HG02870 (cell line): ENCODE measurements around the gene PTPRN2.

Experiments used
- ATAC-seq: cut with Tn5 transposase; IDR thresholded peaks from one replicate; pipeline ENCODE4 v1.9.1; 2021; ENCODE audit warnings: mild to moderate bottlenecking, moderate library complexity; ENCODE audit not compliant: unreplicated experiment

PTPRN2 gene

DNA sequence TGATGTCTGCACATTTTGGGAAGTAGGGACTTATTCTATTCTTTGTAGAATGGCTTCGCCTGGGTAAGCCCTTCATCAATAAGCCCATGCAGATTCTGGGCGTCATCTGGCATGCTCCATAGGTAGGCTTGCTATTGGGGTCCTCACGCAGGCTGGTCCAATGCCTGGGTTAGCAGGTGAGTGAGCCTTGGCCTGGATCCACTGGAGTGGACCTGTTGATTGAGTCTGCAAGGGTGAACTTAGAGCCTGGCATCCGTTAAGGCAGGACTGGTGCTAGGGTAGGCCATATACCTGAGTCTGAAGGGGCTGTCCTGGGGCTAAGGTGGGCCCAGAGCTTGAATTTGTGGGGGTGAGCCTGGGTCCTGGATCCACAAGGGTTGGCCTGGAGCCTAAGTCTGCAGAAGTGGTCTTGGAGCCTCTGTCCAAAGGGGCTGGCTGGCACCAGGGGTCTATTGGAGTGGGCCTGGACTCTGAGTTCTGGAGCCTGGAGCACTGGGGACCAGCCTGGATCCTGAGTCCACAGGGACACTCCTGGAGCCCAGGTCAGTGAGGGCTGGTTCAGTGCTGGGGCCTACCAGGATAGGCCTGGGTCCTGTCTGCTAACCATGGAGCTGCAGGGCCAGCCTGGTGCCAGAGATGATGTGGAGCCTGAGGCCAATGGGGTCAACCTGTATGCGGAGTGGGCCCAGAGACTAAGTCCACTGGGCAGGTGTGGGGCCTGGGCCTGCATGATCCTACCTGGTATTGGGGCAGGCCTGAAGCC, 297.7 kb downstream of the PTPRN2 start:
- ATAC-seq, result no peak

DNA sequence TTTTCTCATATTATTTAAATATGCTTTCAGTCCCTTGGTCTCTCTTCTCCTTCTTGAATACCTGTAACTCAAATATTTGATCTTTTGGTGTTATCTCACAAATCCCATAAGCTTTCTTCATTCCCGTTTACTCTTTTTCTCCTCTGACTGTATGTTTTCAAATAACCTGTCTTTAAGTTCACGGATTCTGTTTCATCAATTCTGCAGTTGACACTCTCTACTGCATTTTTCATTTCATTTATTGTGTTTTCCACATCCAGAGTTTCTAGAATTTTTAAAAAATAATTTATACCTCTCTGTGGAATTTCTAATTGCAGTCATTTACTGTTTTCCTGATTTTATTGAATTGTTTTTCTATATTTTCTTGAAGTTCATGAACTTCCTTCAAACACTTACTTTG, 298.4 kb downstream of the PTPRN2 start:
- no peak for ATAC-seq

DNA sequence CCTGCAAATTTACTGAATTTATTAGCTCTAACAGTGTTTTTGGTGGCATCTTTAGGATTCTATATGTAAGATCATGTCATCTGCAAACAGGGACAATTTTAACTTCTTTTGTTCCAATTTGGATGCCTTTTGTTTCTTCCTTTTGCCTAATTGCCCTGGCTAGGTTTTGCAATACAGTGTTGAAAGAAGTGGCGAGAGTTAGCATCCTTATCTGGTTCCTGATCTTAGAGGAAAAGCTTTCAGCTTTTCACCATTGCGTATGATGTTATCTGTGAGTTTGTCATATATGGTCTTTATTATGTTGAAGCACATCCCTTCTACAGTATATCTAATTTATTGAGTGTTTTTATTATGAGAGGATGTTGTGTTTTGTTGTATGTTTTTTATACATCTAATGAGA, 301.4 kb downstream of the PTPRN2 start:
- no peak for ATAC-seq

DNA sequence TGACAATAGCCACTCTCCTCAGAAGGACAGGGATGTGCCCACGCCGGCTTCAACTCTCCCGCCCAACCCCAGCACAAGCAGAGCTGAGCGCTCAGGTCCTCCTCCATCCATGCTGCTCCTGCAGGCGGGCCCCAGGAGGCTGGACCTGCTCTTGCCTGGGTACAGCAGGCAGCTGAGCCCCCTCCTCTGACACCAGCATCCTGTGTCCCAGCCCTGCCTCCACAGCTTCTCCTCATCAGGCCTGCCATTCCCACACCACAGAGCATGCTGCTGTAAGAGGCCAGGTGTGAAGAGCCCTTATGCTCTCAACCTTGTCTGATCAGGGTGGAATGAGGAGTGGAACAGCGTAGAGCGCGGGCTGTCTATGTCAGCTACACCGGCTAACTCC, 302.2 kb downstream of the PTPRN2 start:
- no peak for ATAC-seq

DNA sequence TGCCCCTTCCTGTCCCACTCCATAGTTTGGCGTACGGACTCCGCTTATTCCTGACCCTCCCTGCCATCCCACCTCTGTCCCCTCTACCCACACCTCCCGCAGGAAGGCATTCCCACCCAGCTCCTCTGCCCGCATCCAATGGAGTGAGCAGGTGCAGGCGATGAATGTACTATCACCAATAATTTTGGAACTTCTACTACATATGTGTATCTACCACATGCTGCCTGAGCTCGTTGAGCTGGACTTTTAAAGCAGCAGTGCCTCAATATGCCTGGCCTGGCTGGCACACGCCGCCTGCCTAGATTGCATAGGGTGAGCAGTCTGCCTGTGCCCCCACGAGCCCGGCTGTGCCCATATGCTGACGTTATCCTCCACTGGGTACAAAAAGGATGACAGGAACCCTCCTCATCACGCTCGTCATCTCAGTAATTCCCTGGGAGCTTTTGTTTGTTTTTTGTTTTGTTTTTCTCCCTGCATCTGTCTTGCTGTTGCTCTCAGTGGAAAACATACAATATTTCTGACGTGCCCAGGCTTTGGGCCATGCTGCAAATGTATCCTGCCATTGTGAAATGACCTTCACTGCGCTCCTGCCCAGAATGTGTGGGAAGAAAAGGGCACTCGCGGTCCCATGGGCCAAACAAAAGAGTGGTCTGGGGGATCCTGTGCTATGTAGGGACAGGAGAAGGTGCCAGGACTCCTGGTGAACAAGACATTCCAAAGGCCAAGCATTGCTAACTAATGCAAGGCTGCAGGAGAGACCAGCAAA, 302.8 kb downstream of the PTPRN2 start:
- no peak for ATAC-seq

DNA sequence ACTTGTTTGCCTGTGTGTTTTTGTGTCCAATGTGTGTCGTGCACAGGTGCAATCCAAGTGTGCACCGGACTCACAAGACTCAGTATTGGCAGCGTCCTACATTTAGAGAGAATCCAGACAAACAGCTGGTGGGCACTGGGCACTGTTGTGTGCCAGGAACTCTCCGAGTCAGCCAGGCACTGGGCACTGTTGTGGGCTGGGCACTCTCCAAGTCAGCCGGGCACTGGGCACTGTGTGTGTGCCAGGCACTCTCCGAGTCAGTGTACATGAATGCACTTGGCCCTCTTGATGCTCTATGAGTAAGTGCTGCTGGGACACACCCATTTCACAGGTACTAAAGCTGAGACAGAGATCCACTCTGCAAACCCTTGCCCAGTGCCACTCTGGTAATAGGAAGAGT, 303.5 kb downstream of the PTPRN2 start:
- ATAC-seq, result no peak

DNA sequence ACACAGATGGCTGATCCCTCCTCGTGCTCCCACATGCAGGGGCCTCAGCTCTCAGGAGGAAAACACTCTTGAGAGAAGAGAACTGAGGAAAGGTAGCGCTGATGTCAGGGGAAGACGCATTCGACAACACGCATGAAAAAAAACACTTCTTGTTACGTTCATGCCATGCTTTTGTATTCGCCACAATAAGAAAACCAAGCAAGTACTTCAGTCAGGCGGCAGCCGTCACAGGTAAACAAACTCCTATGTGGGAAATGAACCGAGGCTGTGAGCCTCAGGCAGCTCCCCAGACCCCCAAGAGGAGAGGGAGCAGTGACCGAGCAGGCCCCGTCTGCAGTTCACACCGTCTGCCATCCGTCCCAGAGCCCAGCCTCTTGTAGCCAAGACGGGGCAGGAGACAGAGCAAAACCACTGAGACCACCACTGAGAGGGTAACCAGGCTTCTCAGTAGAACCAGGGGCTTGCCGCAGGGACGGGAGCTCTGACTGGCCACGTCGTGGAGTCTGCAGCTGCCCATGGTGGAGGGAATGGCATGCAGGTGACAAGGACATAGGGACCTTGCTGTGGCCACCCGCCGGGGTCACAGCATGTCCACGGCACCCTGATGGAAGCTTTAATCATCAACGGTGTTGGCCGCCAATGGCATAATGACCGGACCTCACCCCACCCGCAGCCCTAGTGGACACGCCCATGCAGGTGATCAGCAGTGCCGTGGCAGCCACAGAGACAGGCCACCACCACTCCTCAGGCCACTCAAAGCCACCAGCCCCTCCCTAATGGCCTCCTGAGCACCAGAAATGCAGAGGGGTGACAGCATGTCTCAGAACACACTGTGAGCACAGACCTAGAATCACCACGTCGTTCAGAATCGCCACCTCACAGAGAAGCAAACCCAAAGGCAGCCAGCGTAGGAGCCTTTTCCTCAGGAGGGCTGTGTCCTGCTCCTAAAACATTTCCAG, 304.3 kb downstream of the PTPRN2 start:
- ATAC-seq, result no peak

DNA sequence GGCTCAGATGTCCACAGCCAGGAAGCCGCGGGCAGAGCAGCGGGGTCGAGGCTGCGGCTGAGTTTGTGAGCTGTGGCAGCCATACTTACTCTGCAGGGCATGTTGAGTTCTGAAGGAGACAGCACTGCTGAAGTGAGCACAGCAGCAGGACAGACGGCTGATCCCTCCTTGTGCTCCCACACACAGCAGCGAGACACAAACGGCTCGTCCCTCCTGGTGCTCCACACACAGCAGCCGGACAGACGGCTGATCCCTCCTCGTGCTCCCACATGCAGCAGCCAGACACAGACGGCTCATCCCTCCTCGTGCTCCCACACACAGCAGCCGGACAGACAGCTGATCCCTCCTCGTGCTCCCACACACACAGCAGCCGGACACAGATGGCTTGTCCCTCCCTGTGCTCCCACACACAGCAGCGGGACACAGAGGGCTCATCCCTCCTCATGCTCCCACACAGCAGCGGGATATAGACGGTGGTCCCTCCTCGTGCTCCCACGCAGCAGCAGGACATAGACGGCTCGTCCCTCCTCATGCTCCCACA, 305.1 kb downstream of the PTPRN2 start:
- ATAC-seq, result no peak

DNA sequence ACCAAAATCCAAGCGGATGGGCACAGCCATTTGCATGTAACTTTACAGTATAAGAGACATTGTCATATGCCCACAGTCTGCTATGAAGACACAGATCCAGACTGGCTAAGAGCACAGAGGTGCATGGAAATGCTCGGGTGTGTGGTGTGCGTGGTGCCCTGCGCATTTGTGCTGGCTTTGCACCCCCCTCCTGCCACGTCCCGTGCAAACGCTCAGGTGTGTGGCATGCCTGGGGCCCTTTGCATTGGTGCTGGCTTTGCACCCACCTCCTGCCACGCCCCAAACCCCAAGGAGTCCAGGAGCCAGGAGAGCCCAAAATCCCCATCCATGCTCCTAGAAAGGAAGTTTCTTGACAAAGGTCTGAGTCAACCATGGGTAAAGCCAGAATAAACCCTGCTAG, 306.2 kb downstream of the PTPRN2 start:
- ATAC-seq, result no peak

DNA sequence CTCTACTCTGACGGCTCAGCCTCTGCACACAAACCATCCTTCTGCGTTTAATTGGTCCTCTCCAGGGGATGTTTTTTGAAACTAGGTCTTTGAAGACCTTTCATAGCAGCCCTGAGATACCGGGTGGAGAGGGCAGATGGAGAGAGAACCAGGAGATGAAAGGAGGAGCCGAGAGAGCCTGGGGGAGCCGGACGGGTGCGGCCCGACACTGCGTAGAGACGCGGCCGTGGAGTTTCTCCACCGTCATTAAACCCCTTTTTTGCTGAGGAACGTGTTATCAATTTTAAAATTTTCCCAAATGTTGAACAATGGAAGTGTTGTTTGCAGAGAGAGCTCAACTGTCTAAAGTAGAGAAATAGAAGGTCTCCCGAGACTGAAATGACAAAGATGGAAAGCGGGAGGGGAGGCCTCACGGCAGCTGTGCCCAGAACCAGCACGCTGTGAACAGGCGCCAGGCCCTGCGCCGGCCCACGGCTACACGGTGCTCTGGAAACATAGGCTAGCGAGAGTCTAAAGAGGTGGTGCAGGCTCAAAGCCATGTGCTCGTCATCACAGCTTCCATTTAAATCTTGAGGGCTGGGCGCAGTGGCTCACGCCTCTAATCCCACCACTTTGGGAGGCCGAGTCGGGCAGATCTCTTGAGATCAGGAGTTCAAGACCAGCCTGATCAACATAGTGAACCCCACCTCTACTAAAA, 307.0 kb downstream of the PTPRN2 start:
- ATAC-seq, result no peak

DNA sequence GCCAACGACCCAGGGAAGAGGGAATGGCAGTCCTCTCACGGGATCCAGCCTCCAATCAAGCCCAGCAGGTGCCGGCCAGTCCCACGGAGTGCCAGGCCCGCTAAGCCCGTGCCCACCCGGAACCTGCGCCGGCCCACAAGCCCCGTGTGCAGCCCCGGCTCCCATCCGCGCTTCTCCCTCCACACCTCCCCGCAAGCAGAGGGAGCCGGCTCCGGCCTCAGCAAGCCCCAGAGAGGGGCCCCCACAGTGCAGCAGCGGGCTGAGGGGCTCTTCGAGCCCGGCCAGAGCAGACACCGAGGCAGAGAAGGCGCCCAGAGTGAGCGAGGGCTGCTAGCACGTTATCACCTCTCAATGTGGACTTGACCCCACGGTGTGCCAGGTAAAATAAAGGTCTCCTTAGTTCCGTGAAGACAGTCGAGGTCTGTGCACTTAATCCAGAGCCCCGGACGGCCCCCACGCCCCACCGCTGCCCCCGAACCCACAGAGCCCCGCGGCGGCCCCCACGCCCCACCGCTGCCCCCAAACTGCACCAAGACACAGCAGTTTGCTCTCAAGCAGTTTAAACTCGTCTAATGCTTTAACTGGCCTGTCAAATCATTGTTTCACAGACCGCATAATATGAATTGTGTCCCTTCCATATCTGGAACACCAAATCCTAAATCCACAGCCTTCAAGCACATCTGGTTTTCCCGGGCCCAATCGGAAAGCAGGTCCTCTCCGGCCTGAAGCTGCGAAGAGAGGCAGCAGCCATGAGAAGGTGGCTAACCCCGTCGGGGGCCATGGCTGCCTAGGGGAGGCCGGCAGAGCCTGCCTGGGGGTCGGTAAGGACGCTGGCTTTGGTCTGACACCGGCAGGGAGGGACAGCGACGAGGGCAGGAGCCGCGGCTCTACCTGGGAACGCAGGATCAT, 307.8 kb downstream of the PTPRN2 start:
- ATAC-seq, result no peak

DNA sequence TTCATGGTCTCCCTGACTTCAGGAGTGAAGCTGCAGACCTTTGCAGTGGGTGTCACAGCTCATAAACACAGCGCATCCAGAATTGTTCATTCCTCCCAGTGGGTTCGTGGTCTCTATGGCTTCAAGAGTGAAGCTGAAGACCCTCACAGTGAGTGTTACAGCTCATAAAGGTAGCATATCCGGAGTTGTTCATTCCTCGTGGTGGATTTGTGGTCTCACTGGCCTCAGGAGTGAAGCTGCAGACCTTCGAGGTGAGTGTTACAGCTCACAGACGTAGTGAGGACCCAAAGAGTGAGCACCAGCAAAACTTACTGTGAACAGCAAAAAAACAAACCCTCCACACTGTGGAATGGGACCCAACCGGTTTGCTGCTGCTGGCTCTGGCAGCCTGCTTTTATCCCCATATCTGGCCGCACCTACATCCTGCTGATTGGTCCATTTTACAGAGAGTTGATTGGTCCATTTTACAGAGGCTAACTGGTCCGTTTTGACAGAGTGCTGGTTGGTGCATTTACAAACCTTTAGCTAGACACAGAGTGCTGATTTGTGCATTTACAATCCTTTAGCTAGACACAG, 308.8 kb downstream of the PTPRN2 start:
- no peak for ATAC-seq

DNA sequence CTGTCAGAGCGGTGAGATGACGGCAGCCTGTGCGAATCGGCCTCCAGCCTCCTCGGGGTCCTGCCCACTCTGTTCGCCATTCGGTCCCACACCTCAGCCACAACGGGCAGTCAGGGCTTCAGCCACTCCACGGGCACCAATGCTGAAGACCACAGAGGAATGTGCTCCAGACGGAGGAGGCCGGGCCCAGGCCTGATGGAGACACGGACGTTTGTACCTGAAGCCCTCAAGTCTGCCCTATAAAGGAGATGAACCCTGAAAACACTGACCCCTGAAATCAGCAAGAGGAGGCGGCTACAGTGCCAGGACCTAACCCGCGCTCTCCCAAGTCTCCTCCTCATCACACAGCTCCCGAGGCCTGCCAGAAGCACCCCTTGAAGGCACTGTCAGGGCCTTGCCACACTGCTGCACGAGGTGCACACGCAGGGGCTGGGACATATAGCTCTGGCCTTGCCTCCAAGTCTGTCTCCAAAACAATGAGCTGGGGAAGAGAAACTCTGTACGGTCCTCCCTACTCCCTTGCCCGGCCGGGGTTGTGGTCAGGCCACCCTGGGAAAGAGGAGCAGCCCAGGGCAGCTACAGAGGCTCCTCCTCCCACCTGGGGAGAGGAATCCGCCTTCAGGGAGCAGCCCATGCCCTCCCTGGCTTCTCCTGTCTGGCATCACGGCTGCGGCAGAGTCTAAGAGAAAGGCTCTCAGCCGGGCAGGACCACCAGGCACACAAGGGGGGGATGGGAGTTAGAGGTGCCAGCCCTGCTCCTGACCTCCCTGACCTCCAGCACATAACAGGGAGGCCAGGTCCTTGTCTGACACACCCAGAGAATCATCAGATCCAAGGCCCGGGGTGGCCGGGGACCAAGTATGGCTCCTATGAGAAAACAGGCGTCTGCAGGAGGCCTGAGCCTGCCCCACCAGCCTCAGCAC, 310.1 kb downstream of the PTPRN2 start:
- no peak for ATAC-seq

DNA sequence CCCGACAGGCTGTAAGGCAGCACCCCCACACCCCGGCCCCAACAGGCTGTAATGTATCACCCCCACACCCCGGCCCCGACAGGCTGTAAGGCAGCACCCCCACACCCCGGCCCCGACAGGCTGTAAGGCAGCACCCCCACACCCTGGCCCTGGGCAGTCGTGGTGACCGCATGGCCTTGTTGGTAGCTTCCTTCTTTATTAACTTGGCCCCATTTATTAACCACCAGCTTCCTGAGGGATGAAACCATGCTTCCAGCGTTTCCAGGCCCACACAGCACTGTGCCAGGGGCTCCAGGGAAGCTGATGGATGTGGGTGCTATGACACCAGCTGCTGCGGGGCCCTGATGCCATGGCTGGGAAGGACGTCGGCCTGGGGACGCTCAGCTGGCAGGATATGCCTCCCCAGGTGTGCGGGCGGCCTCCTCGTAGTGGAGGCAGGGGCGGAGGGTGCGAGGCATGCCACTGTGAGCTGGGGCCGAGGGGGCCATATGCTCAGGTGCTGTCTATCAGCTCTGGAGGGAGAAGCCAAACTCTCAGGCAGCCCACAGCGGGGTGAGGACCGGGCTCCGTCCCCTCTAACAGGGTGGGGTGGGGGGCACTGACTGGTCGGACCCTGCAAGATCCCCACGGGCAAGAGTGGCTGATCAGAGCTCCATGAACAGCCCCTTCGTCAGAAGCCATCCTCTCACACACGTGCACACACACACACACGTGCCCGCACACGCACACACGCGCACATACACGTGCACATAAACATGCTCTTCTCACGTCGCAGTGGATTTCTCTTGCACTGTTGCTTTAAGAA, 311.0 kb downstream of the PTPRN2 start:
- no peak for ATAC-seq

DNA sequence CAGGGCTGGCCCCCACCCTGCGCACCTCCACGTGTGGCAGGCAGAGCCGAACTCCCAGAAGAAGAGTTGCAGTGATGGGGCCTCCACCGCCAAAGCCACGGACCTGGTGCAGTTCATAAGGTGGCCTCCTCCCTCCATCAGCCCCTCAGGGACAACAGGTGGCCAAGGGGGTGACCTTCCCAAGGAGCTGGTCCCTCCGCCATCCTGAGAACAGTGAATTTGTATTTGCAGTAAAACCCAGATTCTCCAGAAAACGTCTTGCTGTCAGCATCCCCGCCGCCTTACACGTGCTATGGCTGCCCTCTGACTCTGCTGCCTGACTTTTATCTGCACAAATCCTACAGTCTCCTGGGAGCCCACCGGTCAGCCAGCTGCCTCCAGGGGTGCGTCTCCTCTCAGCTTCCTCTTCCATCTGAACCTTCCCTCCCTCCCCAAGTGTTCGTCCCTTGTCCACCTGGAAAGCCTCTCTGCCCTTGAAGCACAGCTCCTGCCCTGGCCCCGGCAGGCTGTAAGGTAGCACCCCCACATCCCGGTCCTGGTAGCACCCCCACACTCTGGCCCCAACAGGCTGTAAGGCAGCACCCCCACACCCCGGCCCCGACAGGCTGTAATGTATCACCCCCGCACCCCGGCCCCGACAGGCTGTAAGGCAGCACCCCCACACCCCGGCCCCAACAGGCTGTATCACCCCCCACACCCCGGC, 311.8 kb downstream of the PTPRN2 start:
- ATAC-seq, result no peak

DNA sequence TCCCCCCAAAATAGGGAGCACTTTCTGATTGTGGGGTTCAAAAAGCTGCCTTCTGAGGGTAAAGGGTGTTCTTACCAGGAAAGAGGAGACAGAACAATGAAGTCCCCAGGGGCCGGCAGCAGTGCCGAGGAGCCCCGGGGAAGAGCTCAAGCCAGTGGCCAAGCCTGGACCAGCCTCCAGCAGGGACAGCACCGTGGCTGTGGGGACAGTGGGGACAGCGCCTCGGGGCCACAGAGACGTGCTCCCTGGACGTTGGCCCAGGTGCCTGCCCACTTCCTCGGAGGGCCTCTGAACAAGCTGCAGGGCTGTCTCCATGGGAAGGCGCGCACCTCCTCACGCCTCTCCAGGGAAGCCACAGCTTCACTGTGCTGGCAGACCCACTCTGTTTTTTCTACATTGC, 312.6 kb downstream of the PTPRN2 start:
- no peak for ATAC-seq

DNA sequence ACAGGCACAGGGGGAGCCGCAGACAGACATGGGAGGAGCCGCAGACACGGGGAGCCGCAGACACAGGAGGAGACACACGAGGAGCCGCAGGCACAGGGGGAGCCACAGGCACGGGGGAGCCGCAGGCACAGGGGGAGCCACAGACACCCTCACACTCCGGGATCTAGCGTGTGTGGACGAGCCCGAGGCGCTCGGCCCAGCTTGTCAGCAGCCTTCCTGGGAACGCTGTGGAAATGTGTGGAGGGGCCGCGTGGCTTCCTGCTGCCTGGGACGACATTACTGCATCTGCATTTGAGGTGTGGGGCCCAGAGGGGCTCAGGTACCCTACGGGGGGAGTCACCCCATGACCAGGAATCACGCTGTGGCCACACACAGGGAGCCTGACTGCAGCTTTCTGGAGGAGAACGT, 313.2 kb downstream of the PTPRN2 start:
- no peak for ATAC-seq
